Transverse colon (tissue), 3 donors: Measurements from ENCODE around the gene ANKS4B.

ENCODE experiments used
- CTCF ChIP-seq, 5 experiments: fragments of 200-600 bp in 3 of 5; fragments of 450-650 bp in 2 of 5; sonication (generic) in 3 of 5; IDR thresholded peaks; 1 replicate in 2 of 5; 2 replicates in 3 of 5; pipeline ENCODE4 v1.5.1; 2016 to 2017; ENCODE audit warnings: antibody characterized with exemption in 5 of 5, inconsistent platforms in 3 of 5, mild to moderate bottlenecking in 2 of 5, moderate library complexity in 1 of 5
- POLR2A ChIP-seq: fragments of 450-650 bp; IDR thresholded peaks from one replicate; pipeline ENCODE4 v1.6.1; 2016; ENCODE audit warnings: antibody characterized with exemption, mild to moderate bottlenecking, moderate library complexity

- TF ChIP-seq CTCF (IDR thresholded peaks at IDR 0.05) (no peak), POLR2A (no peak)
Observed at GRCh38 chr16:21264571-21265036, 31.1 kb downstream of the ANKS4B start.
